MM.1S (cell line): ENCODE data around the gene TBC1D16.

ENCODE experiments used
- DNase-seq: peaks from one replicate; pipeline ENCODE4 v3.0.0-alpha.2; 2015
- H2AFZ ChIP-seq: fragments of 300-600 bp; sonication (generic); 2 replicates; pipeline ENCODE4 v1.6.0; 2016; ENCODE audit warnings: antibody characterized with exemption, low read length
- H3F3A ChIP-seq: fragments of 300-600 bp; sonication (generic); 2 replicates; pipeline ENCODE4 v1.6.1; 2016; ENCODE audit warnings: mild to moderate bottlenecking, antibody characterized with exemption, low read length, moderate library complexity, mixed read lengths; ENCODE audit not compliant: insufficient read depth
- H3K27ac ChIP-seq: fragments of 300-600 bp; sonication (generic); 2 replicates; pipeline ENCODE4 v1.5.1; 2016; ENCODE audit warnings: mild to moderate bottlenecking, low read length
- H3K27me3 ChIP-seq: fragments of 300-600 bp; sonication (generic); replicated peaks from 2 replicates; pipeline ENCODE4 v1.6.0; 2016; ENCODE audit warnings: low read length; ENCODE audit not compliant: insufficient read depth
- H3K36me3 ChIP-seq: fragments of 300-600 bp; sonication (generic); replicated peaks from 2 replicates; pipeline ENCODE4 v1.6.1; 2016; ENCODE audit warnings: mild to moderate bottlenecking, low read length, mixed read lengths; ENCODE audit not compliant: insufficient read depth
- H3K4me1 ChIP-seq: fragments of 300-600 bp; sonication (generic); 2 replicates; pipeline ENCODE4 v1.6.1; 2016; ENCODE audit warnings: low read length, mixed read lengths
- H3K4me2 ChIP-seq: fragments of 300-600 bp; sonication (generic); 2 replicates; pipeline ENCODE4 v1.6.0; 2016; ENCODE audit warnings: low read depth, low read length
- H3K4me3 ChIP-seq: fragments of 300-600 bp; sonication (generic); 2 replicates; pipeline ENCODE4 v1.5.1; 2016; ENCODE audit warnings: low read length, mixed read lengths
- H3K79me2 ChIP-seq: fragments of 300-600 bp; sonication (generic); 2 replicates; pipeline ENCODE4 v1.6.1; 2016; ENCODE audit warnings: mixed run types, low read length, mixed read lengths
- H3K9ac ChIP-seq: fragments of 300-600 bp; sonication (generic); 2 replicates; pipeline ENCODE4 v1.6.1; 2016; ENCODE audit warnings: low read length, mixed read lengths
- H3K9me2 ChIP-seq: fragments of 300-600 bp; sonication (generic); replicated peaks from 2 replicates; pipeline ENCODE4 v1.6.1; 2016; ENCODE audit warnings: mild to moderate bottlenecking, low read length, mixed read lengths; ENCODE audit not compliant: insufficient read depth
- H3K9me3 ChIP-seq: fragments of 300-600 bp; sonication (generic); replicated peaks from 2 replicates; pipeline ENCODE4 v1.6.1; 2016; ENCODE audit warnings: mild to moderate bottlenecking, low read length, mixed read lengths; ENCODE audit not compliant: insufficient read depth
- H4K20me1 ChIP-seq: fragments of 300-600 bp; sonication (generic); 2 replicates; pipeline ENCODE4 v1.6.1; 2016; ENCODE audit warnings: mild to moderate bottlenecking, low read length, moderate library complexity, mixed read lengths; ENCODE audit not compliant: insufficient read depth
- EZH2 ChIP-seq: fragments of 300-600 bp; sonication (generic); optimal IDR thresholded peaks from 2 replicates; pipeline ENCODE3; 2017; ENCODE audit warnings: low read depth, mild to moderate bottlenecking, antibody characterized with exemption, low read length, mixed read lengths
- EZH2phosphoT487 ChIP-seq: fragments of 300-600 bp; sonication (generic); IDR thresholded peaks from 2 replicates; pipeline ENCODE4 v1.6.1; 2018; ENCODE audit warnings: antibody characterized with exemption, low read length
- TF ChIP-seq, protein P1 (sequence below): fragments of 300-600 bp; sonication (generic); IDR thresholded peaks from 2 replicates; pipeline ENCODE4 v1.5.1; 2016; ENCODE audit warnings: antibody characterized with exemption, low read length, mixed read lengths

TBC1D16 gene

DNA sequence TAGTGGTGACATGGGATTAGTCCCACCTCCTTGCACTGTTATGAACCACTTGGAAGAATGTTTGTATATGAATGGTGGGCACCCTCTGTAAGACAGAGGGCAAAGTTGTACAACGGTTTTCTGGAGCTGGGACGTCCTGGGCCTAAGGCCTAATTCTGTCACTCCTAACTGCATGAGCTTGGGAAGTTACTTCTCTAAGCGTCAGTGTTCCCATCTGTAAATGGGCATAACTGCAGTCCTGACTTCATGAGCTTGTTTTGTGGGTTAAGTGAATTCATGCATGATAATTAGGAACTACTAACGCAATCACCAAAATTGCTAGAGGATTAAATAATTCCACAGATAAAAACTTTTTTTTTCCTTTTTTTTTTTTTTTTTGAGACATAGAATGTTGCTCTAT is 1.8 kb downstream of the TBC1D16 start:
- Histone ChIP-seq H3K4me3 (no peak overlapping the region), H3K9ac (no peak overlapping the region), H3K36me3 (no peaks in the 10 kb centered on the region), H3K79me2 (no peaks in the 10 kb centered on the region), H3K9me3 (no peaks in the 10 kb centered on the region), H4K20me1 (no peaks in the 10 kb centered on the region), H3K27ac (no peak overlapping the region), H2AFZ (no peak overlapping the region), H3F3A (no peaks in the 10 kb centered on the region), H3K4me1 (no peaks in the 10 kb centered on the region), H3K4me2 (no peak overlapping the region), H3K27me3 (peaks cover 93% of the 10 kb centered on the region), H3K9me2 (no peaks in the 10 kb centered on the region)
- no peak for TF ChIP-seq EZH2phosphoT487
- TF ChIP-seq, protein P1, sequence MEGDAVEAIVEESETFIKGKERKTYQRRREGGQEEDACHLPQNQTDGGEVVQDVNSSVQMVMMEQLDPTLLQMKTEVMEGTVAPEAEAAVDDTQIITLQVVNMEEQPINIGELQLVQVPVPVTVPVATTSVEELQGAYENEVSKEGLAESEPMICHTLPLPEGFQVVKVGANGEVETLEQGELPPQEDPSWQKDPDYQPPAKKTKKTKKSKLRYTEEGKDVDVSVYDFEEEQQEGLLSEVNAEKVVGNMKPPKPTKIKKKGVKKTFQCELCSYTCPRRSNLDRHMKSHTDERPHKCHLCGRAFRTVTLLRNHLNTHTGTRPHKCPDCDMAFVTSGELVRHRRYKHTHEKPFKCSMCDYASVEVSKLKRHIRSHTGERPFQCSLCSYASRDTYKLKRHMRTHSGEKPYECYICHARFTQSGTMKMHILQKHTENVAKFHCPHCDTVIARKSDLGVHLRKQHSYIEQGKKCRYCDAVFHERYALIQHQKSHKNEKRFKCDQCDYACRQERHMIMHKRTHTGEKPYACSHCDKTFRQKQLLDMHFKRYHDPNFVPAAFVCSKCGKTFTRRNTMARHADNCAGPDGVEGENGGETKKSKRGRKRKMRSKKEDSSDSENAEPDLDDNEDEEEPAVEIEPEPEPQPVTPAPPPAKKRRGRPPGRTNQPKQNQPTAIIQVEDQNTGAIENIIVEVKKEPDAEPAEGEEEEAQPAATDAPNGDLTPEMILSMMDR = no peak
- no peak for TF ChIP-seq EZH2
- no peak for DNase-seq

DNA sequence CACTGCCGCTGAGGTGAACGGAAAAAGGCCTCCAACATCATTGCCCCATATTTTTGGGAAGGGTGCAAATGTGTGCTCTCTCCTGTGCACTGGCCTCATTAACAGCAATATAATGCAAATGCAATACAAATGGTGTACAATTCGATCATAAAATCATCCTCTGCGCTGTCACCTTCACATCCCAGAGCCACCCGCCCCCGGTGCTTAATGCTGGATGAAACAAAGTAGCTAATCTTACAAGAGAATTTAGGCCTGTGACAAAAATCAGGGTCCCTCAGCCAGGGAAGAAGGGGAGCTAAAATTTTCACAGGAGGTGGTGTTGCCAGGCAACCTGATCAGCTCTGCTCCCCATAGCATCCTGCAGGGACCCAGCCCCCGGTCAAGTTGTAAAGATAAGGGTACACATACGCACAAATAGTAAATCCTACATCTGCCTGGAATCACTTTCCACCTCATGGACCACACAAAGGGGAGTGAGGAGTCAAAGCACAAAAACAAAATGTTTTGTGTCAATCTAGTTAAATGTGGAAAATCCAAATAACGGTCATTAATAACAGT is 3.0 kb downstream of the TBC1D16 start:
- peaks cover 95% of the 10 kb centered on the region for H3K27me3 ChIP-seq
- no peak for DNase-seq
- TF ChIP-seq, protein P1 = no peak
- TF ChIP-seq EZH2phosphoT487 (no peak), EZH2 (no peak)
- no peaks in the 10 kb centered on the region for H3K4me1 ChIP-seq
- no peak overlapping the region for H3K4me3 ChIP-seq
- H2AFZ ChIP-seq = no peak overlapping the region
- H3K9me3 ChIP-seq = no peaks in the 10 kb centered on the region
- no peak overlapping the region for H3K27ac ChIP-seq
- H3K9ac ChIP-seq = no peak overlapping the region
- no peak overlapping the region for H3K4me2 ChIP-seq
- no peaks in the 10 kb centered on the region for H3K36me3 ChIP-seq
- no peaks in the 10 kb centered on the region for H4K20me1 ChIP-seq
- no peaks in the 10 kb centered on the region for H3F3A ChIP-seq
- no peaks in the 10 kb centered on the region for H3K9me2 ChIP-seq
- no peaks in the 10 kb centered on the region for H3K79me2 ChIP-seq

DNA sequence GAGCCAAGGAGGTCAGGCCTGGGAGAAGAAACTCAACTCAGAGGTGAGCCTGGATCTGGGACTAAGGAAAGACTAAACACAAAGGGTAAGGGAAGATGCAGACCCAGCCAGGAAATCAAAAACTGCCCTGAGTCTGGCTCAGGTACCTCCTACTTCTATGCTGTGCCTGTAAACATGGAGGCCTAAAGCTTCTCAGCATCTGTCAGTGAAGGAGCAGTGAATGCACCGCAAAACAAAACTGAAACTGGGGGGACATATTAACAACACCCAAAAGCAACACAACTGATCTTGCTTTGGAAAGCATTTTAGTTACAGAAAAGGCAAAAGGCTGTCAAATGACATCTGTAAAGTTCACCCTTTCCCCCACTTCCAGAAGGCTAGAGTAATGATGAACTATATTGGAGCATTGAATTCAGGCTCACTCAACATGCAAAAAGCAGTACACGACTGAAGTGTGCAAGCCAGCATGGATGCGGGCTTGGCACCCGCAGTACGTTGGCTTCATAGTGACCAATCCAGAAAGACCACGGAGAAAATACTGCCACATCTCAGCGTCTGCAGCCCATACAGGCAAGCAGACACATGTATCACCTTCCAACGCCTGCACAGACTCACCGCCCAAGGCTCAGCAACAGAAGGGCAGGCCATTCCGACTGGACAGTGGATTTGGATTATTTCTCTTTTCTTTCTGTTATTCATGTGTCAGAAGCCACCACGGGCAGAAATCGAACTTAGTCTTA is 3.8 kb downstream of the TBC1D16 start:
- Histone ChIP-seq H3K9me2 (no peaks in the 10 kb centered on the region), H4K20me1 (no peaks in the 10 kb centered on the region), H3K36me3 (no peaks in the 10 kb centered on the region), H3K27ac (no peak overlapping the region), H3K9me3 (no peaks in the 10 kb centered on the region), H3K79me2 (no peaks in the 10 kb centered on the region), H3K4me3 (no peak overlapping the region), H3F3A (no peaks in the 10 kb centered on the region), H3K9ac (no peak overlapping the region), H3K27me3 (peaks cover 94% of the 10 kb centered on the region), H3K4me2 (no peak overlapping the region), H3K4me1 (no peaks in the 10 kb centered on the region), H2AFZ (no peak overlapping the region)
- peak; percentile 12 for DNase-seq
- TF ChIP-seq EZH2 (no peak), EZH2phosphoT487 (no peak)
- TF ChIP-seq, protein P1 = no peak
